Cerebellar cortex (tissue), 1 donor: ENCODE results near the gene BARHL1.

Experiments used
- DNase-seq: peaks from one replicate; pipeline ENCODE4 v3.0.0-alpha.2; 2015; ENCODE audit warnings: low spot score

BARHL1 gene

GRCh38 chr9:132582276-132582785 lies at the start of gene BARHL1:
Gene BARHL1, plus strand, starts transcription at chr9:132582606. Its CDS starts 192 bp downstream, at chr9:132582798.
- DNase-seq = peak; percentile 61

GRCh38 chr9:132534832-132535231 lies 47.6 kb upstream of the BARHL1 start:
- no peak for DNase-seq

- no peak for DNase-seq
Measured at GRCh38 chr9:132536124-132536523, 46.3 kb upstream of the BARHL1 start.

- DNase-seq = no peak
Measured at GRCh38 chr9:132537352-132537751, 45.1 kb upstream of the BARHL1 start.

GRCh38 chr9:132538071-132538470 lies 44.3 kb upstream of the BARHL1 start:
- DNase-seq = no peak

- no peak for DNase-seq
Measured at GRCh38 chr9:132539096-132539495, 43.3 kb upstream of the BARHL1 start.

- no peak for DNase-seq
Measured at GRCh38 chr9:132541051-132541450, 41.4 kb upstream of the BARHL1 start.

- DNase-seq = no peak
Measured at GRCh38 chr9:132541870-132542830, 40.3 kb upstream of the BARHL1 start.

GRCh38 chr9:132543251-132543650 lies 39.2 kb upstream of the BARHL1 start:
- no peak for DNase-seq

GRCh38 chr9:132543960-132544359 lies 38.4 kb upstream of the BARHL1 start:
- DNase-seq = peak; percentile 76

- DNase-seq = no peak
Measured at GRCh38 chr9:132545578-132545977, 36.8 kb upstream of the BARHL1 start.

- no peak for DNase-seq
Measured at GRCh38 chr9:132546148-132547051, 36.0 kb upstream of the BARHL1 start.

- DNase-seq = no peak
Measured at GRCh38 chr9:132547052-132547431, 35.4 kb upstream of the BARHL1 start.

GRCh38 chr9:132547436-132547835 lies 35.0 kb upstream of the BARHL1 start:
- DNase-seq = no peak

GRCh38 chr9:132547976-132548730 lies 34.3 kb upstream of the BARHL1 start:
- no peak for DNase-seq

- DNase-seq = no peak
Measured at GRCh38 chr9:132548751-132549640, 33.4 kb upstream of the BARHL1 start.

- DNase-seq = no peak
Measured at GRCh38 chr9:132551556-132551955, 30.9 kb upstream of the BARHL1 start.

GRCh38 chr9:132552041-132552440 lies 30.4 kb upstream of the BARHL1 start:
- no peak for DNase-seq

GRCh38 chr9:132554755-132555154 lies 27.7 kb upstream of the BARHL1 start:
- DNase-seq = no peak

GRCh38 chr9:132555528-132555927 lies 26.9 kb upstream of the BARHL1 start:
- no peak for DNase-seq

- no peak for DNase-seq
Measured at GRCh38 chr9:132556235-132556634, 26.2 kb upstream of the BARHL1 start.
